Measurements from ENCODE around the gene TAF11L8. TPM values are rescaled to one million over a fixed set of nuclear protein-coding genes. Genes with fewer than 3 reads are reported as not detected.
"Not testable (repeated sequence)": the region's sequence is repeated elsewhere in the genome, so short reads cannot be mapped to it uniquely, and the experiment has no call there.

Gene TAF11L8
- total RNA-seq, 1 experiment from 2014 or later, result not detected

DNA sequence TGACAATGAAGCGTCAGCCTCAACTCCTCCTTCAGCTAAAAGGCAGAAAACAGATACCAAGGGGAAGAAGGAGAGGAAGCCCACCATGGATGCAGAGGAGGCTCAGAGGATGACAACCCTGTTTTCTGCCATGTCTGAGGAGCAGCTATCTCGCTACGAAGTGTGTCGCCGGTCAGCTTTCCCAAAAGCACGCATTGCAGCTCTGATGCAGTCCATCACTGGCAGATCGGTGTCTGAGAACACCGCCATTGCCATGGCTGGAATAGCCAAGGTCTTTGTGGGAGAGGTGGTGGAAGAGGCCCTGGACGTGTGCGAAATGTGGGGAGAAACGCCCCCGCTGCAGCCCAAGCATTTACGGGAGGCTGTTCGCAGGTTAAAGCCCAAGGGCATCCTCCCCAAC is 14.2 kb upstream of the TAF11L8 start:
- Histone ChIP-seq H4K20me1 (ENCODE audit: insufficient read depth) (no peaks in the 10 kb centered on the region), H3K9me2 (ENCODE audit: insufficient read depth) (no peaks in the 10 kb centered on the region), H3K4me1 (replicated peaks; ENCODE audit: insufficient read depth) (no peaks in the 10 kb centered on the region), H3K9me3 (ENCODE audit: insufficient read depth, low read depth) (0 out of 2 replicates have a peak, but pooled peaks cover 4% of the 10 kb centered on the region), H3K79me2 (ENCODE audit: low read depth) (no peaks in the 10 kb centered on the region), H3F3A (ENCODE audit: insufficient read depth, low read depth) (no peaks in the 10 kb centered on the region), H3K27ac (no peak overlapping the region), H3K36me3 (ENCODE audit: low read depth) (no peaks in the 10 kb centered on the region), H3K27me3 (ENCODE audit: insufficient read depth, low read depth) (peaks cover 46% of the 10 kb centered on the region), H2AFZ (no peak overlapping the region), H3K4me2 (no peak overlapping the region), H3K4me3 (no peak overlapping the region)
- intact Hi-C loops (cut with micrococcal nuclease; ENCODE audit: unreplicated experiment), result no loop called here
- no TSS peak for BruUV-seq (replicated peaks)
- no peak for DNase-seq
- ChIA-PET POLR2A (ENCODE audit: unreplicated experiment) (no interaction called here), CTCF (no interaction called here)
- no peak for TF ChIP-seq EZH2 (IDR thresholded peaks at IDR 0.05; ENCODE audit: low read depth)
- TF ChIP-seq, protein P1, sequence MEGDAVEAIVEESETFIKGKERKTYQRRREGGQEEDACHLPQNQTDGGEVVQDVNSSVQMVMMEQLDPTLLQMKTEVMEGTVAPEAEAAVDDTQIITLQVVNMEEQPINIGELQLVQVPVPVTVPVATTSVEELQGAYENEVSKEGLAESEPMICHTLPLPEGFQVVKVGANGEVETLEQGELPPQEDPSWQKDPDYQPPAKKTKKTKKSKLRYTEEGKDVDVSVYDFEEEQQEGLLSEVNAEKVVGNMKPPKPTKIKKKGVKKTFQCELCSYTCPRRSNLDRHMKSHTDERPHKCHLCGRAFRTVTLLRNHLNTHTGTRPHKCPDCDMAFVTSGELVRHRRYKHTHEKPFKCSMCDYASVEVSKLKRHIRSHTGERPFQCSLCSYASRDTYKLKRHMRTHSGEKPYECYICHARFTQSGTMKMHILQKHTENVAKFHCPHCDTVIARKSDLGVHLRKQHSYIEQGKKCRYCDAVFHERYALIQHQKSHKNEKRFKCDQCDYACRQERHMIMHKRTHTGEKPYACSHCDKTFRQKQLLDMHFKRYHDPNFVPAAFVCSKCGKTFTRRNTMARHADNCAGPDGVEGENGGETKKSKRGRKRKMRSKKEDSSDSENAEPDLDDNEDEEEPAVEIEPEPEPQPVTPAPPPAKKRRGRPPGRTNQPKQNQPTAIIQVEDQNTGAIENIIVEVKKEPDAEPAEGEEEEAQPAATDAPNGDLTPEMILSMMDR (conservative IDR thresholded peaks at IDR 0.05), result no peak

GRCh38 chr5:17603880-17604279 is 13.1 kb upstream of the TAF11L8 start, which contains the start of gene TAF11L11:
TSS of gene TAF11L11 (plus strand) at chr5:17604183.
- BruUV-seq (replicated peaks); CTCF ChIA-PET; H3K27ac ChIP-seq; H3F3A ChIP-seq (ENCODE audit: insufficient read depth, low read depth); H3K79me2 ChIP-seq (ENCODE audit: low read depth); H2AFZ ChIP-seq; DNase-seq; POLR2A ChIA-PET (ENCODE audit: unreplicated experiment); intact Hi-C loops (cut with micrococcal nuclease; ENCODE audit: unreplicated experiment); H3K9me2 ChIP-seq (ENCODE audit: insufficient read depth); H3K4me1 ChIP-seq (replicated peaks; ENCODE audit: insufficient read depth); H3K4me3 ChIP-seq; H3K36me3 ChIP-seq (ENCODE audit: low read depth); H3K9me3 ChIP-seq (ENCODE audit: insufficient read depth, low read depth); H3K4me2 ChIP-seq; H4K20me1 ChIP-seq (ENCODE audit: insufficient read depth): not testable (repeated sequence)
- H3K27me3 ChIP-seq (ENCODE audit: insufficient read depth, low read depth), result peaks cover 43% of the 10 kb centered on the region

DNA sequence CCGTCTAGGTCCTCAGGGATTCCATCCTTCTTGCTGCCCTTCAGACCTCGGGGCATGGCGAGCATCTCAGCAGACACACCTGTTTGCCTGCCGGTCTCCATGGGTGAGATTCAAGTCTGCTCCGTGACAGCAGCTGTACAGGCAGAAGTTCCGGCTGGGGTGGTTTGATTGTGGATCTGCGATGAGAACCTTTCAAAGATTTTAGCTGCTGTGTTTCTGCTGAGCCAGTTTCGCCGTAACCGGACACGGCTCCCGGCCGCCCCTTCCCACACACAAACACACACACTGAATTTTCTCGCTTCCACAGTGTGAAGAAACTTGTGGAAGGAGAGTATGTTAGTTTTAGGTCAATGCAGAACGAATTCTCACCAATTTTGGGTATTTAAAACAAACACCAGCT is 7.0 kb upstream of the TAF11L8 start, which contains the start of gene TAF11L10:
TAF11L10 (minus strand) TSS at position 101 of the 400 bp plus-strand sequence.
- not testable (repeated sequence) for BruUV-seq (replicated peaks)

DNA sequence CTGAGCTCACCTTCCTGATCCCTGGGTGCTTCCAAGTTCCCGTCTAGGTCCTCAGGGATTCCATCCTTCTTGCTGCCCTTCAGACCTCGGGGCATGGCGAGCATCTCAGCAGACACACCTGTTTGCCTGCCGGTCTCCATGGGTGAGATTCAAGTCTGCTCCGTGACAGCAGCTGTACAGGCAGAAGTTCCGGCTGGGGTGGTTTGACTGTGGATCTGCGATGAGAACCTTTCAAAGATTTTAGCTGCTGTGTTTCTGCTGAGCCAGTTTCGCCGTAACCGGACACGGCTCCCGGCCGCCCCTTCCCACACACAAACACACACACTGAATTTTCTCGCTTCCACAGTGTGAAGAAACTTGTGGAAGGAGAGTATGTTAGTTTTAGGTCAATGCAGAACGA is 3.5 kb upstream of the TAF11L8 start, which contains the start of gene TAF11L9:
TAF11L9 (minus strand) TSS at position 140 of the 400 bp plus-strand sequence.
- H3K9me2 ChIP-seq (ENCODE audit: insufficient read depth); CTCF ChIA-PET; H2AFZ ChIP-seq; H3K4me3 ChIP-seq; H3K27ac ChIP-seq; H4K20me1 ChIP-seq (ENCODE audit: insufficient read depth); H3K4me2 ChIP-seq; POLR2A ChIA-PET (ENCODE audit: unreplicated experiment); BruUV-seq (replicated peaks); H3K9me3 ChIP-seq (ENCODE audit: insufficient read depth, low read depth); H3K4me1 ChIP-seq (replicated peaks; ENCODE audit: insufficient read depth); H3K36me3 ChIP-seq (ENCODE audit: low read depth); DNase-seq; H3F3A ChIP-seq (ENCODE audit: insufficient read depth, low read depth); intact Hi-C loops (cut with micrococcal nuclease; ENCODE audit: unreplicated experiment); H3K27me3 ChIP-seq (ENCODE audit: insufficient read depth, low read depth); H3K79me2 ChIP-seq (ENCODE audit: low read depth): not testable (repeated sequence)

More for the DNA sequence above, 7.0 kb upstream of the TAF11L8 start, which contains the start of gene TAF11L10:
- H3K9me3 ChIP-seq (ENCODE audit: insufficient read depth, low read depth); H3K79me2 ChIP-seq (ENCODE audit: low read depth); H3F3A ChIP-seq (ENCODE audit: insufficient read depth, low read depth); H3K4me3 ChIP-seq; H3K9me2 ChIP-seq (ENCODE audit: insufficient read depth); H2AFZ ChIP-seq; H3K27ac ChIP-seq; H3K4me1 ChIP-seq (replicated peaks; ENCODE audit: insufficient read depth); CTCF ChIA-PET; H3K4me2 ChIP-seq; POLR2A ChIA-PET (ENCODE audit: unreplicated experiment); intact Hi-C loops (cut with micrococcal nuclease; ENCODE audit: unreplicated experiment); DNase-seq; H4K20me1 ChIP-seq (ENCODE audit: insufficient read depth); H3K36me3 ChIP-seq (ENCODE audit: low read depth): not testable (repeated sequence)
- peaks cover 28% of the 10 kb centered on the region for H3K27me3 ChIP-seq (ENCODE audit: insufficient read depth, low read depth)

DNA sequence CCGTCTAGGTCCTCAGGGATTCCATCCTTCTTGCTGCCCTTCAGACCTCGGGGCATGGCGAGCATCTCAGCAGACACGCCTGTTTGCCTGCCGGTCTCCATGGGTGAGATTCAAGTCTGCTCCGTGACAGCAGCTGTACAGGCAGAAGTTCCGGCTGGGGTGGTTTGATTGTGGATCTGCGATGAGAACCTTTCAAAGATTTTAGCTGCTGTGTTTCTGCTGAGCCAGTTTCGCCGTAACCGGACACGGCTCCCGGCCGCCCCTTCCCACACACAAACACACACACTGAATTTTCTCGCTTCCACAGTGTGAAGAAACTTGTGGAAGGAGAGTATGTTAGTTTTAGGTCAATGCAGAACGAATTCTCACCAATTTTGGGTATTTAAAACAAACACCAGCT is 5.1 kb downstream of the TAF11L8 start, which contains the start of gene TAF11L7:
TAF11L7 (minus strand) TSS at position 101 of the 400 bp plus-strand sequence.
- H4K20me1 ChIP-seq (ENCODE audit: insufficient read depth); H3K27ac ChIP-seq; CTCF ChIA-PET; H3K27me3 ChIP-seq (ENCODE audit: insufficient read depth, low read depth); H3K36me3 ChIP-seq (ENCODE audit: low read depth); H3F3A ChIP-seq (ENCODE audit: insufficient read depth, low read depth); H3K4me2 ChIP-seq; H3K4me1 ChIP-seq (replicated peaks; ENCODE audit: insufficient read depth); H2AFZ ChIP-seq; H3K9me3 ChIP-seq (ENCODE audit: insufficient read depth, low read depth); intact Hi-C loops (cut with micrococcal nuclease; ENCODE audit: unreplicated experiment); H3K79me2 ChIP-seq (ENCODE audit: low read depth); DNase-seq; BruUV-seq (replicated peaks); POLR2A ChIA-PET (ENCODE audit: unreplicated experiment); H3K9me2 ChIP-seq (ENCODE audit: insufficient read depth); H3K4me3 ChIP-seq: not testable (repeated sequence)

Other genes with a start within 250 kb of the TAF11L8 start
- not detected in 2 replicates for gene TAF11L2, start 92.7 kb downstream of the TAF11L8 start, total RNA-seq (2021)
- not detected in 2 replicates for gene TAF11L3, start 72.6 kb downstream of the TAF11L8 start, total RNA-seq (2021)
- not detected in 2 replicates for gene TAF11L4, start 69.2 kb downstream of the TAF11L8 start, total RNA-seq (2021)
- gene TAF11L5, start 65.7 kb downstream of the TAF11L8 start, total RNA-seq (2021), result not detected in 2 replicates
- gene TAF11L6, start 62.3 kb downstream of the TAF11L8 start, total RNA-seq (2021), result not detected in 2 replicates
- not detected in 2 replicates for gene TAF11L7, start 5.2 kb downstream of the TAF11L8 start, total RNA-seq (2021)
- not detected in 2 replicates for gene TAF11L9, start 3.4 kb upstream of the TAF11L8 start, total RNA-seq (2021)
- gene TAF11L10, start 6.9 kb upstream of the TAF11L8 start, total RNA-seq (2021), result not detected in 2 replicates
- gene TAF11L11, start 13.2 kb upstream of the TAF11L8 start, total RNA-seq (2021), result not detected in 2 replicates
- not detected in 2 replicates for gene TAF11L12, start 19.4 kb upstream of the TAF11L8 start, total RNA-seq (2021)
- not detected in 2 replicates for gene TAF11L13, start 41.1 kb upstream of the TAF11L8 start, total RNA-seq (2021)
- gene TAF11L14, start 43.5 kb upstream of the TAF11L8 start, total RNA-seq (2021), result not detected in 2 replicates

All from PC-9 (cell line).